HepG2 (cell line): Measurements from ENCODE around the gene VWA3A. TPM values are rescaled to one million over a fixed set of nuclear protein-coding genes. Genes with fewer than 3 reads are reported as not detected.
"Not testable (repeated sequence)": the region's sequence is repeated elsewhere in the genome, so short reads cannot be mapped to it uniquely, and the experiment has no call there.

Source experiments
- ATAC-seq: fragments of 200-7000 bp; cut with Tn5 transposase; 3 replicates; pipeline ENCODE4 v1.9.1; 2020; ENCODE audit warnings: mild to moderate bottlenecking, moderate library complexity
- BruUV-seq: library from RNA; stranded (reverse); fragments of 400-500 nt; replicated peaks from 2 replicates; lab custom pipeline; 2021; lab: Mats Ljungman, UMichigan
- CTCF ChIA-PET: fragments of 300-600 bp; formaldehyde crosslinking; extraction: SDS; loops from one replicate; lab custom pipeline; 2021; ENCODE audit warnings: low total read pairs, inconsistent platforms, low intra/inter-chr PET ratio; lab: Yijun Ruan, JAX
- POLR2A ChIA-PET: fragments of 350-600 bp; sonication (Branson Sonifier 250); formaldehyde crosslinking; loops from one replicate; lab custom pipeline; 2020; ENCODE audit warnings: antibody characterized with exemption, inconsistent platforms; lab: Yijun Ruan, JAX
- DNase-seq: peaks from one replicate; pipeline ENCODE4 v3.0.0-alpha.2; 2015; ENCODE audit warnings: low spot score
- FAIRE-seq: peaks from 3 replicates; lab custom pipeline; 2011; peaks lifted over from hg19 to GRCh38; lab: Jason Lieb, UNC
- H2AFZ ChIP-seq: one replicate; pipeline ENCODE4 v1.6.1; 2011; ENCODE audit warnings: low read length, inconsistent platforms
- H3K27ac ChIP-seq: fragments of 300-600 bp; 3 replicates; pipeline ENCODE4 v1.8.0; 2011; ENCODE audit warnings: mixed run types, mild to moderate bottlenecking, mixed read lengths, low read length, inconsistent platforms; ENCODE audit not compliant: insufficient read depth; ENCODE audit errors: extremely low read length
- H3K27me3 ChIP-seq, 2 experiments: fragments of 200-600 bp in 1 of 2; 2 replicates in 1 of 2; 3 replicates in 1 of 2; pipeline versions ENCODE4 v1.6.0 to v1.8.0; 2011; ENCODE audit warnings: low read length in 2 of 2, mild to moderate bottlenecking in 2 of 2, moderate library complexity in 2 of 2, inconsistent platforms in 1 of 2; ENCODE audit not compliant: insufficient read depth in 2 of 2, control insufficient read depth in 1 of 2
- H3K36me3 ChIP-seq, 2 experiments: fragments of 200-600 bp in 1 of 2; replicated peaks in 1 of 2; 2 replicates in 1 of 2; 3 replicates in 1 of 2; pipeline versions ENCODE4 v1.5.1 to v1.8.0; 2011; ENCODE audit warnings: low read length in 2 of 2, inconsistent platforms in 1 of 2; ENCODE audit not compliant: insufficient read depth in 2 of 2, control insufficient read depth in 1 of 2
- H3K4me1 ChIP-seq: 2 replicates; pipeline ENCODE4 v1.5.1; 2012; ENCODE audit warnings: low read length, inconsistent platforms; ENCODE audit not compliant: insufficient read depth
- H3K4me2 ChIP-seq: 2 replicates; pipeline ENCODE4 v1.6.0; 2011; ENCODE audit warnings: low read depth, low read length, inconsistent platforms
- H3K4me3 ChIP-seq, 3 experiments: fragments of 200-600 bp in 1 of 3; sonication (generic), shearing (Covaris generic) in 1 of 3; replicated peaks in 1 of 3; 2 replicates each; pipeline ENCODE4 v1.5.1; 2011 to 2016; ENCODE audit warnings: low read length in 3 of 3, inconsistent platforms in 2 of 3, low read depth in 2 of 3, mild to moderate bottlenecking in 2 of 3, control low read depth in 1 of 3, mixed read lengths in 1 of 3; ENCODE audit not compliant: insufficient read depth in 1 of 3
- H3K79me2 ChIP-seq: one replicate; pipeline ENCODE4 v1.6.1; 2011; ENCODE audit warnings: low read length, inconsistent platforms; ENCODE audit not compliant: insufficient read depth
- H3K9ac ChIP-seq: 2 replicates; pipeline ENCODE4 v1.6.0; 2011; ENCODE audit warnings: mild to moderate bottlenecking, low read depth, low read length, inconsistent platforms; ENCODE audit not compliant: insufficient read depth
- H3K9me3 ChIP-seq: 2 replicates; pipeline ENCODE4 v1.5.1; 2012; ENCODE audit warnings: mild to moderate bottlenecking, low read length
- H4K20me1 ChIP-seq: 2 replicates; pipeline ENCODE4 v1.6.0; 2011; ENCODE audit warnings: inconsistent platforms, mild to moderate bottlenecking, low read length, moderate library complexity; ENCODE audit not compliant: insufficient read depth
- BRF2 ChIP-seq: sonication (generic); formaldehyde crosslinking; IDR thresholded peaks from 2 replicates; pipeline ENCODE4 v1.8.1; 2022; ENCODE audit warnings: mild to moderate bottlenecking, missing genetic modification reagents
- HNRNPUL1 ChIP-seq: fragments of 200-400 bp; formaldehyde crosslinking; IDR thresholded peaks from 2 replicates; pipeline ENCODE4 v1.6.1; 2017; ENCODE audit warnings: low read depth, mild to moderate bottlenecking, low read length, moderate library complexity
- MIER2 ChIP-seq: IDR thresholded peaks from 2 replicates; pipeline ENCODE4 v1.6.1; 2016; ENCODE audit warnings: missing biosample characterization, missing genetic modification reagents
- POLR2A ChIP-seq, 2 experiments: IDR thresholded peaks; 2 replicates each; pipeline ENCODE4 v1.6.1; 2011; ENCODE audit warnings: low read depth in 2 of 2, low read length in 2 of 2, mild to moderate bottlenecking in 1 of 2, moderate library complexity in 1 of 2; ENCODE audit not compliant: insufficient read depth in 1 of 2
- RNF2 ChIP-seq: fragments of 450-650 bp; conservative IDR thresholded peaks from 2 replicates; pipeline ENCODE4 v1.6.1; 2016; ENCODE audit warnings: low read depth
- SOX6 ChIP-seq, 2 experiments: fragments of 450-650 bp in 1 of 2; sonication (generic) in 1 of 2; formaldehyde crosslinking in 1 of 2; IDR thresholded peaks; 2 replicates each; pipeline versions ENCODE4 v1.4.0 to v1.6.1; 2017 to 2020; ENCODE audit warnings: antibody characterized with exemption in 1 of 2, mild to moderate bottlenecking in 1 of 2, missing genetic modification reagents in 1 of 2
- ZBTB38 ChIP-seq: sonication (generic); formaldehyde crosslinking; IDR thresholded peaks from 2 replicates; pipeline ENCODE4 v1.5.1; 2020; ENCODE audit warnings: mild to moderate bottlenecking, missing genetic modification reagents
- ZNF121 ChIP-seq: sonication (generic); formaldehyde crosslinking; IDR thresholded peaks from 2 replicates; pipeline ENCODE4 v1.5.0; 2020; ENCODE audit warnings: mild to moderate bottlenecking, missing genetic modification reagents
- ZNF124 ChIP-seq: sonication (generic); formaldehyde crosslinking; IDR thresholded peaks from 2 replicates; pipeline ENCODE4 v1.4.0; 2020; ENCODE audit warnings: missing genetic modification reagents
- ZNF34 ChIP-seq: sonication (generic); formaldehyde crosslinking; IDR thresholded peaks from 2 replicates; pipeline ENCODE4 v1.4.0; 2020; ENCODE audit warnings: mild to moderate bottlenecking, missing genetic modification reagents, borderline replicate concordance
- WGBS: methylation state at CpG from one replicate; pipeline ENCODE4 v1.1.6; 2017; ENCODE audit warnings: low lambda C conversion rate; 5-methylcytosine and 5-hydroxymethylcytosine counted together
- in situ Hi-C: cut with HindIII; loops from 2 replicates; pipeline ENCODE4 v1.10.0; 2017; ENCODE audit warnings: low pct_unique_long_range_greater_than_20kb; ENCODE audit not compliant: extremely low pct_ligation_motif_present
- intact Hi-C: fragments of 100-400 bp; cut with micrococcal nuclease; formaldehyde crosslinking; loops from one replicate; pipeline ENCODE4 v1.10.0; 2022; ENCODE audit not compliant: unreplicated experiment
- polyA plus RNA-seq, 8 experiments: library from polyadenylated mRNA; depleted of rRNA in 3 of 8; stranded (reverse) in 7 of 8; unstranded in 1 of 8; fragments of >200 nt; fragmentation: Illumina TruSeq in 4 of 8; extraction: Trizol in 4 of 8; gene quantifications; 2 replicates each; pipeline versions ENCODE4 v1.2.1 to v1.2.3, GENCODE V29; 2011 to 2016; ENCODE audit warnings: low read depth in 4 of 8, missing spikeins in 1 of 8, mixed read lengths in 1 of 8; ENCODE audit not compliant: insufficient read depth in 1 of 8
- total RNA-seq, 5 experiments: library from RNA; depleted of rRNA; stranded (reverse); fragments of >200 nt; fragmentation: Illumina TruSeq; extraction: Trizol; gene quantifications; 2 replicates each; pipeline ENCODE4 v1.2.3, GENCODE V29; 2016; ENCODE audit warnings: low read depth in 1 of 5
- TF ChIP-seq, protein P1 (sequence below): sonication (generic); formaldehyde crosslinking; IDR thresholded peaks from 2 replicates; pipeline ENCODE4 v1.4.0; 2020; ENCODE audit warnings: missing genetic modification reagents, borderline replicate concordance

The VWA3A gene
- total and polyA plus RNA-seq, 2 of the 13 experiments (the other 11 are each of a cell fraction or from before 2014, with no cell fraction given) = 0.03 to 0.07 TPM

DNA sequence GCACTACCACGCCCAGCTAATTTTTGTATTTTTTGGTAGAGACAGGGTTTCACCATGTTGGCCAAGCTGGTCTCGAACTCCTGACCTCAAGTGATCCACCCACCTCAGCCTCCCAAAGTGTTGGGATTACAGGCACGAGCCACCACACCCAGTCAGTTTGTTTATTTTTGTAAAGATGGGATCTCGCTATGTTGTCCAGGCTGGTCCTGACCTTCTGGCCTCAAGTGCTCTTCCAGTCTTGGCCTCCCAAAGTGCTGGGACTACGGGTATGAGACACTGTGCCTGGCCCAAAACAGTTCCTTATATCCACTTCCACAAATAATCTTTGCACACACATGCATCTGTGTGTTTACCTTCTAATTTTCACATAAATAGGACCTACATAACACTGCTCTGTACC lies 19.3 kb downstream of the VWA3A start:
- H3K27ac ChIP-seq, intact Hi-C loops, CTCF ChIA-PET, H3K36me3 ChIP-seq, H3K9me3 ChIP-seq, H3K9ac ChIP-seq, H3K4me2 ChIP-seq, H4K20me1 ChIP-seq, H3K79me2 ChIP-seq, H3K4me1 ChIP-seq, DNase-seq, POLR2A ChIA-PET, H2AFZ ChIP-seq, BruUV-seq, FAIRE-seq, H3K4me3 ChIP-seq, in situ Hi-C loops, ATAC-seq: not testable (repeated sequence)
- peak; percentile 83 for TF ChIP-seq ZNF121 (CRISPR knock-in tag)
- 17% methylated on average over 5 of the region's 5 CpGs for WGBS
- H3K27me3 ChIP-seq = peaks cover 4 to 25% of the 10 kb centered on the region in 2 experiments; a peak in 3 of 5 replicates

GRCh38 chr16:22116095-22116700 lies 23.9 kb downstream of the VWA3A start:
- ChIA-PET CTCF (no interaction called here), POLR2A (no interaction called here)
- intact Hi-C loops (no loop called here), in situ Hi-C loops (no loop called here)
- H3K79me2 ChIP-seq = no peaks in the 10 kb centered on the region
- no peak overlapping the region for H3K27ac ChIP-seq
- ATAC-seq (no peak; the same call in 2 of the 3 replicates), DNase-seq (no peak), FAIRE-seq (no peak)
- no peak overlapping the region for H3K4me2 ChIP-seq
- no peaks in the 10 kb centered on the region for H3K36me3 ChIP-seq
- H3K27me3 ChIP-seq = peaks cover 0 to 2% of the 10 kb centered on the region in 2 experiments; a peak in 1 of 5 replicates
- H3K4me1 ChIP-seq = no peaks in the 10 kb centered on the region
- H4K20me1 ChIP-seq = no peaks in the 10 kb centered on the region
- H2AFZ ChIP-seq = no peak overlapping the region
- BruUV-seq = no TSS peak
- H3K4me3 ChIP-seq = no peak overlapping the region
- WGBS = 3% methylated on average over 2 of the region's 2 CpGs
- H3K9ac ChIP-seq = no peak overlapping the region
- H3K9me3 ChIP-seq = no peaks in the 10 kb centered on the region
- TF ChIP-seq ZNF34 (CRISPR knock-in tag) (no peak), MIER2 (CRISPR knock-in tag) (no peak), BRF2 (CRISPR knock-in tag) (no peak), RNF2 (no peak), SOX6 (IDR thresholded peaks at IDR 0.05) (peak; percentile 92; the same call in 1 of the 2 replicates), SOX6 (CRISPR knock-in tag; IDR thresholded peaks at IDR 0.05) (no peak), POLR2A (IDR thresholded peaks at IDR 0.05; ENCODE audit: insufficient read depth in 1 of 2, low read depth in 2 of 2, low read length in 2 of 2) (no peak), ZBTB38 (CRISPR knock-in tag) (no peak), ZNF124 (CRISPR knock-in tag) (no peak), HNRNPUL1 (no peak)
- TF ChIP-seq, protein P1, sequence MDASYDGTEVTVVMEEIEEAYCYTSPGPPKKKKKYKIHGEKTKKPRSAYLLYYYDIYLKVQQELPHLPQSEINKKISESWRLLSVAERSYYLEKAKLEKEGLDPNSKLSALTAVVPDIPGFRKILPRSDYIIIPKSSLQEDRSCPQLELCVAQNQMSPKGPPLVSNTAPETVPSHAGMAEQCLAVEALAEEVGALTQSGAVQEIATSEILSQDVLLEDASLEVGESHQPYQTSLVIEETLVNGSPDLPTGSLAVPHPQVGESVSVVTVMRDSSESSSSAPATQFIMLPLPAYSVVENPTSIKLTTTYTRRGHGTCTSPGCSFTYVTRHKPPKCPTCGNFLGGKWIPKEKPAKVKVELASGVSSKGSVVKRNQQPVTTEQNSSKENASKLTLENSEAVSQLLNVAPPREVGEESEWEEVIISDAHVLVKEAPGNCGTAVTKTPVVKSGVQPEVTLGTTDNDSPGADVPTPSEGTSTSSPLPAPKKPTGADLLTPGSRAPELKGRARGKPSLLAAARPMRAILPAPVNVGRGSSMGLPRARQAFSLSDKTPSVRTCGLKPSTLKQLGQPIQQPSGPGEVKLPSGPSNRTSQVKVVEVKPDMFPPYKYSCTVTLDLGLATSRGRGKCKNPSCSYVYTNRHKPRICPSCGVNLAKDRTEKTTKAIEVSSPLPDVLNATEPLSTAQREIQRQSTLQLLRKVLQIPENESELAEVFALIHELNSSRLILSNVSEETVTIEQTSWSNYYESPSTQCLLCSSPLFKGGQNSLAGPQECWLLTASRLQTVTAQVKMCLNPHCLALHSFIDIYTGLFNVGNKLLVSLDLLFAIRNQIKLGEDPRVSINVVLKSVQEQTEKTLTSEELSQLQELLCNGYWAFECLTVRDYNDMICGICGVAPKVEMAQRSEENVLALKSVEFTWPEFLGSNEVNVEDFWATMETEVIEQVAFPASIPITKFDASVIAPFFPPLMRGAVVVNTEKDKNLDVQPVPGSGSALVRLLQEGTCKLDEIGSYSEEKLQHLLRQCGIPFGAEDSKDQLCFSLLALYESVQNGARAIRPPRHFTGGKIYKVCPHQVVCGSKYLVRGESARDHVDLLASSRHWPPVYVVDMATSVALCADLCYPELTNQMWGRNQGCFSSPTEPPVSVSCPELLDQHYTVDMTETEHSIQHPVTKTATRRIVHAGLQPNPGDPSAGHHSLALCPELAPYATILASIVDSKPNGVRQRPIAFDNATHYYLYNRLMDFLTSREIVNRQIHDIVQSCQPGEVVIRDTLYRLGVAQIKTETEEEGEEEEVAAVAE (CRISPR knock-in tag) = no peak
